ENCODE results near the gene ERAP2. TPM values are rescaled to one million over a fixed set of nuclear protein-coding genes. Genes with fewer than 3 reads are reported as not detected.

Gene ERAP2
- total and polyA plus RNA-seq, 7 donors, result 0.23 to 6.4 (median 3.0) TPM

DNA sequence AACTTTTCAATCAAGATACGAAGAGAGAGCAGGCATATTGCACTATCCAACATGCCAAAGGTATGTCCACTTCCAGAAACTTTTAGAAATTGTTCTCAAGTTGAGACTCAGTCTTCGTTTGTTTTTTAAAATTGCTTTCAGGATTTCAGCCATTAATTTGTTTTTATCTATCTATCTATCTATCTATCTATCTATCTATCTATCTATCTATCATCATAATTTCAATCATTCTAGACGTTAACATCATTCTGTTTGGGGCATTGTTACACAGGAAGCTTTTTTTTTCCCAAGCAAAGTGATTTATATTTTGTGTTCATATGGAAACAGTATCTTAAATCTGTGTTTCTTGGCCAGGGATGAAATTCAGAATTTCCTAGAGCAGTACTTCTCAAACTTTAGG is 7.6 kb downstream of the ERAP2 start:
- intact Hi-C loops (cut with DNase I), result no loop called here
- no peak for ATAC-seq
- TF ChIP-seq, protein P1, sequence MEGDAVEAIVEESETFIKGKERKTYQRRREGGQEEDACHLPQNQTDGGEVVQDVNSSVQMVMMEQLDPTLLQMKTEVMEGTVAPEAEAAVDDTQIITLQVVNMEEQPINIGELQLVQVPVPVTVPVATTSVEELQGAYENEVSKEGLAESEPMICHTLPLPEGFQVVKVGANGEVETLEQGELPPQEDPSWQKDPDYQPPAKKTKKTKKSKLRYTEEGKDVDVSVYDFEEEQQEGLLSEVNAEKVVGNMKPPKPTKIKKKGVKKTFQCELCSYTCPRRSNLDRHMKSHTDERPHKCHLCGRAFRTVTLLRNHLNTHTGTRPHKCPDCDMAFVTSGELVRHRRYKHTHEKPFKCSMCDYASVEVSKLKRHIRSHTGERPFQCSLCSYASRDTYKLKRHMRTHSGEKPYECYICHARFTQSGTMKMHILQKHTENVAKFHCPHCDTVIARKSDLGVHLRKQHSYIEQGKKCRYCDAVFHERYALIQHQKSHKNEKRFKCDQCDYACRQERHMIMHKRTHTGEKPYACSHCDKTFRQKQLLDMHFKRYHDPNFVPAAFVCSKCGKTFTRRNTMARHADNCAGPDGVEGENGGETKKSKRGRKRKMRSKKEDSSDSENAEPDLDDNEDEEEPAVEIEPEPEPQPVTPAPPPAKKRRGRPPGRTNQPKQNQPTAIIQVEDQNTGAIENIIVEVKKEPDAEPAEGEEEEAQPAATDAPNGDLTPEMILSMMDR (IDR thresholded peaks at IDR 0.05), result no peak
- no peaks in the 10 kb centered on the region for H3K27me3 ChIP-seq (ENCODE audit: insufficient read depth in 3 of 3, low read length in 2 of 3)
- H3K4me1 ChIP-seq, result peaks cover 17% of the 10 kb centered on the region
- DNase-seq, result no peak
- no peaks in the 10 kb centered on the region for H3K36me3 ChIP-seq (ENCODE audit: insufficient read depth in 1 of 2, low read depth in 1 of 2)
- WGBS, 3 donors, result 79 to 93% (median 82%) methylated on average over 3 of the region's 3 CpGs
- no peak overlapping the region for H3K4me3 ChIP-seq
- H3K27ac ChIP-seq, result no peak overlapping the region
- H3K9me3 ChIP-seq, result no peaks in the 10 kb centered on the region

DNA sequence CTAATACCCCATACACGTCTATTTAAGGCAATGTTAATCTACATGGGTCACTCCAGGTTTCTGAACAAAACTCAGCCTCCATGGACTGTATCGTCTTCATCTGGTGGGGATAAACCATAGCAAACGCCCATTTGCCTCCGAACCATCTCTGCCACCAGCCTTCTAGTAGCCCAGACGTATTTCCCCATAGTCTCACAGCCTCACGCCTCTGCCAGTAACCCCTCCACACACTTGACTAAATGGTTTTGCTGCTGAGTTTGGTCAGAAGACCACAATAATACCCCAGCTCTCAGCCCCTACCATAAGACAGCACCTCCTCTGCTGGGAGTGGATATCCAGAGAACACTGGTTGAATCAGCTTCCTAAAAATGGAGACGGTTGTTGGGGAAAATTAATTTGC is 8.7 kb downstream of the ERAP2 start:
- intact Hi-C loops (cut with DNase I), result loop anchor here (5.0 kb wide), 2 partner anchors 37 to 47 kb away; no protein-coding TSS in a partner anchor
- H3K27ac ChIP-seq, result peak overlapping the region; percentile 86
- no peaks in the 10 kb centered on the region for H3K27me3 ChIP-seq (ENCODE audit: insufficient read depth in 3 of 3, low read length in 2 of 3)
- H3K4me1 ChIP-seq, result peaks cover 17% of the 10 kb centered on the region
- no peaks in the 10 kb centered on the region for H3K36me3 ChIP-seq (ENCODE audit: insufficient read depth in 1 of 2, low read depth in 1 of 2)
- no peak overlapping the region for H3K4me3 ChIP-seq
- DNase-seq (no peak), ATAC-seq (peak in 3 of 4 donors; percentile 30 to 57 (median 41))
- TF ChIP-seq, protein P1 (IDR thresholded peaks at IDR 0.05), result no peak
- no peaks in the 10 kb centered on the region for H3K9me3 ChIP-seq
- WGBS, 3 donors, result 82 to 91% (median 85%) methylated on average over 7 of the region's 7 CpGs

DNA sequence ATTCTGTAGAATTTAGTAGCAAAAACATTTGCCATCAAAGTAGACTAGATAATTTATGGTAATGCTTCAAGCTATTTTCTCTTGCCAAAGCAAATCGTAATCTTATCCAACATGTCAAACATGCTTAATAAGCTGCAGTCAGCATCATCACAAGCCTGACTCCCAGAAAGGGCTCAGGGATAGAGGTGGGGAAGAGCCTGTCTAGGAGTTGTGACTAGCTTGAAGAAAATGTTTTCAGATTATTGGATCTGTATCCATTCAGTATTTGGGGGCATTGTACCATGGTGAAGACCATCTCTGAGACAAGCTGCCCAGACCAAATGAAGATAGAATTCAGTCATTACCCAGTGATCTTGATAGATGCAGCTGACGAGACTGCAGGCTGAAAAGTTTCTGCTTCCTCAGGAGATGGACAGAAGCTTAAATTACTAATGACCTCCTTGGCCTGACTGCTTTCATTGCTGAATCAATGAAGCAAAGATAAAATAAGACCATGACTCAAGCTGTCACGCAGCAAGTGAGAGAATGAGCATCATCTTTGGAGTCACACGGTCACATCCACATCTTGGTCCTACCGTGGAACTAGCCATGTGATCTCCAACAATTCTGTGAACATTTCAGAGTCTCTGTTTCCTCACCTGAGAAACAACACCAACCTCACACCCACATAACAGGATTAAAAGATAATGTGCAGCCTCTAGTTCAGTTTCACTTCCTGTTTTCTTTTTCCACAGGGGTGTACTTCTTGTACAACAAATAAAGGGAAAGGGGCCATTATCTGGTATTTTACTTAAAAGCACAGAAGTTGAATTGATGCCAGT is 9.4 kb downstream of the ERAP2 start:
- Histone ChIP-seq H3K9me3 (no peaks in the 10 kb centered on the region), H3K27me3 (ENCODE audit: insufficient read depth in 3 of 3, low read length in 2 of 3) (no peaks in the 10 kb centered on the region), H3K27ac (peak overlapping the region; percentile 86), H3K4me3 (no peak overlapping the region), H3K36me3 (ENCODE audit: insufficient read depth in 1 of 2, low read depth in 1 of 2) (peaks cover 0 to 3% of the 10 kb centered on the region in 2 donors), H3K4me1 (peaks cover 17% of the 10 kb centered on the region)
- intact Hi-C loops (cut with DNase I), result loop anchor here (5.0 kb wide), 2 partner anchors 37 to 47 kb away; no protein-coding TSS in a partner anchor
- TF ChIP-seq, protein P1 (IDR thresholded peaks at IDR 0.05), result no peak
- no peak for DNase-seq
- WGBS, 3 donors, result 18 to 36% (median 20%) methylated on average over 5 of the region's 5 CpGs
- ATAC-seq, result peak; percentile 96 to 99 (median 98)

DNA sequence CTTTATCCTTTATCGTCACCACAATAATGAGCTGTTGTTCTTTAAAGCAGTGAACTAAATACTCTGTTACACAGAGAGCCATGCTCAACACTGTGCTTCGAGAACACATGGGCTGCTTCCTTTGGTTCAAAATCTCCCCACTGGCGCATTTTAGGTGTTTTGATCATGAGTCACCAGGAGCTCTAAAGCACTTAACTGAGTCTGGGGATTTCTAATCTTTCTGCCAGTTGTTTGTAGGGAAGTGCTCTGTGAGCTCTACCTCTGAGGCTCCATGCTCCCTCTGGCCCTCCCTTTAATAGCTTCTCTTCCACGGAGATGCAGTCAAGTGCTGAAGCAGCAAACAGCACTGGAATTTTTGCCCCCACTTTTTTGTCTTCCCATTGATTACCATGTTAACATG is 17.0 kb downstream of the ERAP2 start:
- no peak for DNase-seq
- Histone ChIP-seq H3K27me3 (ENCODE audit: insufficient read depth in 3 of 3, low read length in 2 of 3) (no peaks in the 10 kb centered on the region), H3K4me3 (no peak overlapping the region), H3K9me3 (no peaks in the 10 kb centered on the region), H3K27ac (no peak overlapping the region), H3K4me1 (no peaks in the 10 kb centered on the region), H3K36me3 (ENCODE audit: insufficient read depth in 1 of 2, low read depth in 1 of 2) (peaks cover 0 to 22% of the 10 kb centered on the region in 2 donors)
- 70 to 76% (median 72%) methylated on average over 4 of the region's 4 CpGs for WGBS, 3 donors
- ATAC-seq, result no peak
- TF ChIP-seq, protein P1 (IDR thresholded peaks at IDR 0.05), result no peak
- intact Hi-C loops (cut with DNase I), result no loop called here

Measured in psoas muscle (tissue), 8 donors.